ENCODE data around the gene SLC25A46.
"Not testable (repeated sequence)": the region's sequence is repeated elsewhere in the genome, so short reads cannot be mapped to it uniquely, and the experiment has no call there.

The SLC25A46 gene

DNA sequence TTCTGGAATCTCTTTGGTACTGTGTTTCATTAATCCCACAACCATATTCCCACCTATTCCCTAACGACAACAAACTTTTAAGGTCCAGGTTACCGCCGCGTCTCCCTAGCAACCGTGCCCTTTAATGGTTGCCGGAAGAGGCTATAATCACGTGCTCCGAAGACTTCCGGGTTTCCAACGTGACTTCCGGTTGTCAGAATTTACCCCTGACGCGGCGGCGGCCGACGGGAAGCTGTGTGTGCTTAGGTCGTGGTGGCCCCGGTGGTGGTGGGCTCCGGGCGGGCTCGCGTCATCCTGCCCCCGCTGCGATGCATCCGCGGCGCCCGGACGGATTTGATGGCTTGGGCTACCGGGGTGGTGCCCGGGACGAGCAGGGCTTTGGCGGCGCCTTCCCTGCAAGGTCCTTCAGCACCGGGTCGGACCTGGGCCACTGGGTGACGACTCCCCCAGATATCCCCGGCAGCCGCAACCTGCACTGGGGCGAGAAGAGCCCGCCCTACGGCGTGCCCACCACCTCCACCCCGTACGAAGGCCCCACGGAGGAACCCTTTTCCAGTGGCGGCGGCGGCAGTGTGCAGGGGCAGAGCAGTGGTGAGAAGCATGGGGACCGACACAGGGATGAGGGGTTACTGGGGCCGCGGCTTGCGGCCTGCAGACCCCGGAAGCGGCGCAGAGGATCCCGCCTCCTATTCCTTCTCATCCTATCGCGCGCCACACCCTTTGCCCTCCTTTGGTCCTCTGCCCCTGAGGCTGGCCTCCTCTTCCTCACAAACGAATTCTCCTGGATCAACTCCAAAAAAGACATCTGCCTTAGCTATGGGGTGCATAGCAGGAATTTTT is at the start of gene SLC25A46:
TSS of gene SLC25A46 (plus strand) at position 196 of the 840 bp plus-strand sequence. CDS start at position 309, 113 bp downstream.
- DNase-seq (ENCODE audit: low spot score) = peak; percentile 90

DNA sequence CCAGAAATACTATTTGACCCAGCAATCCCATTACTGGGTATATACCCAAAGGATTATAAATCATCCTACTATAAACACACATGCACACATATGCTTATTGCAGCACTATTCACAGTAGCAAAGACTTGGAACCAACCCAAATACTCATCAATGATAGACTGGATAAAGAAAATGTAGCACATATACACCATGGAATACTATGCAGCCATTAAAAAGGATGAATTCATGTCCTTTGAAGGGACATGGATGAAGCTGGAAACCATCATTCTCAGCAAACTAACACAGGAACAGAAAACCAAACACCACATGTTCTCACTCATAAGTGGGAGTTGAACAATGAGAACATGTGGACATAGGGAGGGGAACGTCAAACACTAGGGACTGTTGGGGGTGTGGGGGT is 48.2 kb upstream of the SLC25A46 start:
- not testable (repeated sequence) for DNase-seq (ENCODE audit: low spot score)

DNA sequence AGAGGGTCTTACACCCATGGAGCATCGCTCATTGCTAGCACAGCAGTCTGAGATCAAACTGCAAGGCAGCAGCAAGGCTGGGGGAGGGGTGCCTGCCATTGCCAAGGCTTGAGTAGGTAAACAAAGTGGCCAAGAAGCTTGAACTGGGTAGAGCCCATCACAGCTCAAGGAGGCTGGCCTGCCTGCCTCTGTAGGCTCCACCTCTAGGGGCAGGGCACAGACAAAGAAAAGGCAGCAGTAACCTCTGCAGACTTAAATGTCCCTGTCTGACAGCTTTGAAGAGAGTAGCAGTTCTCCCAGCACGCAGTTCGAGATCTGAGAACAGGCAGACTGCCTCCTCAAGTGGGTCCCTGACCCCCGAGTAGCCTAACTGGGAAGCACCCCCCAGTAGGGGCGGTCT is 46.1 kb upstream of the SLC25A46 start:
- not testable (repeated sequence) for DNase-seq (ENCODE audit: low spot score)

DNA sequence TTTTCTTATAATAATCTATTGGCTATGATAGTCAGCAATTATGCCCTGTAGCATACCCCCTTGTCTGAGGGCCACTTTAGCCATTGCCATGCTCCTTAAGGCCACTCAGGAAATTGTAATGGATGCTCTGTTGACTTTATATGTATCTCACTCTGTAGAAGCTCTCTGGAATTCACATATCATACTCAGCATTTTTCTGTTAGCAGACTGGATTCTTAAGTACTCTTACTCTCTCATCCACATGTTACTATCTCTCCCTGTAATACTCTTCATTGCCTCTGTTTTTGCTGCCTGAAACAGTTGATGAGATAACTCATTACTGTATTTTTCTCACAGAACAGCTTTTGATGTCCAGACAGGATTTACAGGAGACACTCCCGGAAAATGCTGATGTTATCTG is 36.5 kb upstream of the SLC25A46 start:
- DNase-seq (ENCODE audit: low spot score) = no peak

- no peak for DNase-seq (ENCODE audit: low spot score)
These were observed 36.1 kb upstream of the SLC25A46 start for GRCh38 chr5:110702704-110703103.

DNA sequence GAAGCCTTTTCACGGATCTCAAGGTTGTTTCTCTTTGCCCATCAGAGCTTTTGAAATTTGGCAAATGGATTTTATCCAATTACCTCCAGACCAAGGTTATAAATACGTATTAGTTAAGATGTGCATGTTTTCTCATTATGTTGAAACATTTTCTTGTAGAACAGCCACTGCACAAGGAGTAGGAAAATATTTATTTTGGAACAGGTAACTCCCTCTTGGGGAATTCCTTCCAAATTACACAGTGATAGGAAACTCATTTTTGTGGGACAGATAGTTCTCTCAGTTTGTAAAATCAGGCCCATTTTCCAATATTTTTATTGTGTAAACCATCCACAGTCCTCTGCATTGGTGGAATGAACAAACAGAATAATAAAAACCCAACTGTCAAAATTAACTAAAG is 35.3 kb upstream of the SLC25A46 start:
- DNase-seq (ENCODE audit: low spot score) = no peak

DNA sequence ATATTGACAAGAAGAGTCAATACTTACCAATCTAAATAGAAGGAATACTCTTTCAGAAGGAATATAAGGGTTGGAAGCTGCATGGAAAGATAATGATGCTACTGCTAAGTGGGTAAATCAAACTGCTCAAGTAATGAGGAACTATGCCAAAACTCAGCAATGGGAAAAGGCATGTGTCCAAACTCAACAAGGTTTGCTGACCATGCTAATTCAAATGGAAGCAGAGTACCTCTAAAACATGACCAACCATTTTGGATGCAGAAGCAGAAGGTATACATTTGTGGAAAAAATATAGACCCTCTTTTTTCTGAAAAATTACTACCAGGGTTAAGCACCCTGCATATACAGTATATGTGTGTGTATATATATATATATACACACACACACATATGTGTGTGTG is 33.5 kb upstream of the SLC25A46 start:
- no peak for DNase-seq (ENCODE audit: low spot score)

GRCh38 chr5:110707260-110707844 is 31.5 kb upstream of the SLC25A46 start:
- DNase-seq (ENCODE audit: low spot score) = no peak

DNA sequence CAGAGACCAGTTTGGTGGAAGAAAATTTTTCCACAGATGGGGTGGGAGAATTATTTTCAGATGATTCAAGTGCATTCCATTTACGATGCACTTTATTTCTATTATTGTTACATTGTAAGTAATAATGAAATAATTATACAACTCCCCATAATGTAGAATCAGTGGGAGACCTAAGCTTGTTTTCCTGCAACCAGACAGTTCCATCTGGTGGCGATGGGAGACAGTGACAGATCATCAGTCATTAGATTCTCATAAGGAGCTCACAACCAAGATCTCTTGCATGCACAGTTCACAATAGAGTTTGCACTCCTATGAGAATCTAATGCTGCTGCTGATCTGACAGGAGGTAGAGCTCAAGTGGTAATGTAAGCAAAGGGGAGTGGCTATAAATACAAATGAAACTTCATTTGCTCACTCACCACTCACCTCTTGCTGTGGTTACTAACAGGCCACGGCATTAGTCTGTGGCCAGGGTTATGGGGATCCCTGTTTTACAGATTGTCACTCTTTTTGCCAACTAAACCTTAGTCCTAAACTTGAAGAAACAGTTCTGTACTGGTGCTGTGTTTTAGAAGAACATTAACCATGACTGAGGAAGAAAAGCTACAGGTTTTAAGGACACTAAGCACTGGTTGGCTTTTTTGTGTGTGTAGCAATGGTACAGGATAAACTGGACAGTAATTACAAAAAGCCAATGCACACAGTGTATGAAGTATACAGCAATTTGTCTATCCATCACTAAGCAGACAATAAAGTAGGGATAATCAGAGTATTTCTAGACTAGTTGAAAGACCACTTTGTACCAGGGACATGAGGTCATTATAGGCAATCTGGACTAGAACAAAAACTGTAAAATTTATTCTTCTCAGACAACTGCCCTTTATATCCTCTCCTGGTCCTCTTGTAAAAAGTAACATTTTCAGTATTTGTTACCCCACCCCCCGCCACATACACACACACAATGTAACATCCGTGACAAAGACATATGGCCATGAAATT is 22.3 kb upstream of the SLC25A46 start:
- no peak for DNase-seq (ENCODE audit: low spot score)

- no peak for DNase-seq (ENCODE audit: low spot score)
These were observed 20.5 kb upstream of the SLC25A46 start for GRCh38 chr5:110718311-110718710.

- peak; percentile 89 for DNase-seq (ENCODE audit: low spot score)
These were observed 12.4 kb upstream of the SLC25A46 start, which contains the start of gene TMEM232 for GRCh38 chr5:110726249-110727024. TSS of gene TMEM232 (minus strand) at chr5:110726671. CDS start at chr5:110667352, 59,319 bp downstream.

DNA sequence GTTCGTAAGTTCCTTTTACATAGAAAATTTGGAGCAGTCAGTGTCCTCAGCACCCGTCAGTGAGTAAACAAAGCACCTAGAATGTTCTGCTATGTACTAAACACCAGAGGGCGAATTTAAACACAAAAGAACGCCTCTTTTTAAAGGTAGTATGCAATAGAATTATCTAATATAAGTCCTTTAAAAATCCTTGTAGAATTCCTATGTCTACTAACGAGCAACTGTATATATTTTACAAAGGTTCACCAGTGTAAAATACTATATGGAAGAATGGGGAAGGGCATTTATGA is 11.8 kb upstream of the SLC25A46 start:
- DNase-seq (ENCODE audit: low spot score) = peak; percentile 40

- not testable (repeated sequence) for DNase-seq (ENCODE audit: low spot score)
These were observed 7.3 kb upstream of the SLC25A46 start for GRCh38 chr5:110731499-110731898.

GRCh38 chr5:110734101-110734500 is 4.7 kb upstream of the SLC25A46 start:
- DNase-seq (ENCODE audit: low spot score) = no peak

GRCh38 chr5:110735556-110735955 is 3.3 kb upstream of the SLC25A46 start:
- DNase-seq (ENCODE audit: low spot score) = no peak

DNA sequence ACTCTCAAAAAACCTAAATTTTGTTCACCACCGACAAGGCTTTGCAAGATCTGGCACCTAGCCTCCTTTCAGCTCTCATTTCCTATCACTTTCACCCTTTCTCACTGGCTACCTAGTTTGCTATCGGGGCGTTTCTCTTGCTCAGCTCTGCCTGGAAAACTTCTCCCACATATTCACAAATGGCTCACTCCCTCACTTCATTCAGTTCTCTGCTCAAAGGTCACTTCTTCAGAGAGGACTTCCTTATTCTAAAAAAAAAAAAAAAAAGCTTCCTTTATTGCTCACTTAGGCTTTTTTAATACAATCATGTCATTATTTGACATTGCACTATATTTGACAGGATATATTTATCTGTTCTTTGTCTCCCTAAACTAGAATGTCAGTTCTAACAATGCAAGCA is 2.1 kb upstream of the SLC25A46 start:
- peak; percentile 58 for DNase-seq (ENCODE audit: low spot score)

GRCh38 chr5:110738503-110738811 is 350 bp upstream of the SLC25A46 start:
- no peak for DNase-seq (ENCODE audit: low spot score)

- no peak for DNase-seq (ENCODE audit: low spot score)
These were observed 13.3 kb downstream of the SLC25A46 start for GRCh38 chr5:110751902-110752762.

GRCh38 chr5:110752953-110753352 is 14.1 kb downstream of the SLC25A46 start:
- no peak for DNase-seq (ENCODE audit: low spot score)

- no peak for DNase-seq (ENCODE audit: low spot score)
These were observed 14.8 kb downstream of the SLC25A46 start for GRCh38 chr5:110753600-110753999.

DNA sequence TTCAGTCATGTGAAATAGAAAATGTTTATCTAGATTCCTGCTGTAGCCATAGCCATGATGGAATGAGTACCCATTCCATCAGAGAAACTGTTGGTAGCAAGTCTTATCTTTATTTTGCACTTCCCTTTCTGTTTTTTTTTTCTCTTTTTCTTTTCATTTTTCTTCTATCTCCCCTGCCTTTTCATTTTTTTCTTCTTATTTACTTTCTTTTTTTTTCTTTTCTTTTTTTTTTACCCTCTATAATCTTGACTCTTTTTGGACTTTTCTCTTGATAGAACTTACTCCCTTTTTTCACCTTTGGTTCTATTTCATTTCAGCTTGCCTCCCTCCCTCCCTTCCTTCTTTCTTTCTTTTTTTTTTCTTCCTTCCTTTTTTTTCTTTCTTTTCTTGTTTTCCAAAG is 15.4 kb downstream of the SLC25A46 start:
- DNase-seq (ENCODE audit: low spot score) = no peak
